ENCODE data around the gene CYP2E1. TPM values are rescaled to one million over a fixed set of nuclear protein-coding genes. Genes with fewer than 3 reads are reported as not detected.

The CYP2E1 gene
- total RNA-seq, 4 donors from 2014 or later, result 0.22 to 3.1 (median 1.8) TPM

DNA sequence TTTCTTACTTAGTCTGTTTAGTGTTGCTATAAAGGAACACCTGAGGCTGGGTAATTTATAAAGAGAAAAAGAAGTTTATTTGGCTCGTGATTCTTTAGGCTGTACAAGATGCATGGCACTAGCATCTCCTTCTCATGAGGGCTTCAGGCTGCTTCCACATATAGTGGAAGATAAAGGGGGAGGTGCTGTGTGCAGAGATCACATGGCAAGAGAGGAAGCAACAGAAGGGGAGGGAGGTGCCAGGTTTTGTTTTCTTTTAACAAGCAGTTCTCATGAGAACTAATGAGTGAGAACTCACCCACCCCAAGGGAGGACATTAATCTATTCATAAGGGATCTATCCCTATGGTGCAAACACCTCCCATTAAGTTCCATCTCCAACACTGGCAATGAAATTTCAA is 17.3 kb downstream of the CYP2E1 start:
- TF ChIP-seq EP300 (IDR thresholded peaks at IDR 0.05) (no peak), POLR2AphosphoS5 (IDR thresholded peaks at IDR 0.05) (no peak), POLR2A (IDR thresholded peaks at IDR 0.05) (no peak)
- TF ChIP-seq, protein P1, sequence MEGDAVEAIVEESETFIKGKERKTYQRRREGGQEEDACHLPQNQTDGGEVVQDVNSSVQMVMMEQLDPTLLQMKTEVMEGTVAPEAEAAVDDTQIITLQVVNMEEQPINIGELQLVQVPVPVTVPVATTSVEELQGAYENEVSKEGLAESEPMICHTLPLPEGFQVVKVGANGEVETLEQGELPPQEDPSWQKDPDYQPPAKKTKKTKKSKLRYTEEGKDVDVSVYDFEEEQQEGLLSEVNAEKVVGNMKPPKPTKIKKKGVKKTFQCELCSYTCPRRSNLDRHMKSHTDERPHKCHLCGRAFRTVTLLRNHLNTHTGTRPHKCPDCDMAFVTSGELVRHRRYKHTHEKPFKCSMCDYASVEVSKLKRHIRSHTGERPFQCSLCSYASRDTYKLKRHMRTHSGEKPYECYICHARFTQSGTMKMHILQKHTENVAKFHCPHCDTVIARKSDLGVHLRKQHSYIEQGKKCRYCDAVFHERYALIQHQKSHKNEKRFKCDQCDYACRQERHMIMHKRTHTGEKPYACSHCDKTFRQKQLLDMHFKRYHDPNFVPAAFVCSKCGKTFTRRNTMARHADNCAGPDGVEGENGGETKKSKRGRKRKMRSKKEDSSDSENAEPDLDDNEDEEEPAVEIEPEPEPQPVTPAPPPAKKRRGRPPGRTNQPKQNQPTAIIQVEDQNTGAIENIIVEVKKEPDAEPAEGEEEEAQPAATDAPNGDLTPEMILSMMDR (IDR thresholded peaks at IDR 0.05), result no peak

DNA sequence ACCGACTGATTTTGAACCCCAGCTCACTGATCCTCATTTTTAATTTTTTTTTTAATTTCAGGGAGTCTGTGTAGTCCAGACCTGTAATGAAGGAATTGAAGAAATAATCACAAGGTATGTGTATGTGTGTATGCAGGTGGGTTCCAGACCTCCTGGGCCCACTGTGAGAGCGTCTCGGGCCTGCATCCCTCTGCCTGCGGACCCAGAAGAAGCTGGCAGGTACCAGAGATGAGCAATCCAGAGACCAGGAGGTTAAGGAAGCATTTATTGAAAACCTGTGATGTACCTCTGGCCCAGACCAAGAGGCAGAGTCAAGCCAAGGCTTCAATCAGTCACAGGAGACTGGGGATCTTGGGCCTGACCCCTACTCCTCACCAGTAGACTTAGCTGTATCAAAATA is 27.4 kb downstream of the CYP2E1 start:
- no peak overlapping the region for H3K27ac ChIP-seq
- 78 to 83% methylated on average over 1 to 4 of the region's 4 CpGs for WGBS, 2 donors (ENCODE audit: low coverage in 1 of 2)
- TF ChIP-seq, protein P1 (IDR thresholded peaks at IDR 0.05), result no peak
- no peak for TF ChIP-seq POLR2AphosphoS5 (IDR thresholded peaks at IDR 0.05)
- no peak for TF ChIP-seq EP300 (IDR thresholded peaks at IDR 0.05)
- TF ChIP-seq POLR2A (IDR thresholded peaks at IDR 0.05), result no peak
- no peaks in the 10 kb centered on the region for H3K36me3 ChIP-seq
- no peak overlapping the region for H3K4me3 ChIP-seq
- no peaks in the 10 kb centered on the region for H3K4me1 ChIP-seq
- H3K9me3 ChIP-seq, result peaks cover 0 to 20% (median 0%) of the 10 kb centered on the region in 3 donors
- ATAC-seq, result no peak
- peaks cover 29% of the 10 kb centered on the region for H3K27me3 ChIP-seq

More for the DNA sequence above, 17.3 kb downstream of the CYP2E1 start:
- H3K9me3 ChIP-seq, result peaks cover 0 to 38% (median 0%) of the 10 kb centered on the region in 3 donors
- ATAC-seq, result no peak
- H3K4me1 ChIP-seq, result no peaks in the 10 kb centered on the region
- no peak overlapping the region for H3K27ac ChIP-seq
- no peak overlapping the region for H3K4me3 ChIP-seq
- H3K36me3 ChIP-seq, result no peaks in the 10 kb centered on the region
- H3K27me3 ChIP-seq, result peaks cover 17% of the 10 kb centered on the region
- 43% methylated on average over 1 of the region's 1 CpG for WGBS, 2 donors (ENCODE audit: low coverage in 1 of 2)

DNA sequence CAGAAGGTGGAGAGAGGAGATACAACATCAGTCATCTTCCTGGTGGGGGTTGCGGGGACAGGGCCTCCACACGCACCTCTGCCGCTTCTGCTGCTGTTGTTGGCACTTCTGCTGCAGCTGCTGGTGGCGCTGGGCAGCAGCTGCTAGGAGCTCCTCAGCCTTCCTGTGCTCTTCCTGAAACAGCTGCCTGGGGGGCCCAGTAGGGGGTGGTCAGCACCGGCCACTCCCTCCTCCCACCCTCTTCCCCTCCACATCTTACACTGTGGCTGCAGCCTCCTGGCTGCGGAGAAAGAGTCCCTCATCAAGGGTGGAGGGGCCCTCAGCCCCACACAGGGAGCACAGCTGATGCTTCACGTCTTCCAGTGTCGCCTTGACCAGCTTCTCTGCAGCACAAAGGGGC is 28.4 kb downstream of the CYP2E1 start:
- no peak overlapping the region for H3K4me3 ChIP-seq
- no peak for TF ChIP-seq POLR2AphosphoS5 (IDR thresholded peaks at IDR 0.05)
- TF ChIP-seq POLR2A (IDR thresholded peaks at IDR 0.05), result no peak
- no peak for TF ChIP-seq EP300 (IDR thresholded peaks at IDR 0.05)
- TF ChIP-seq, protein P1 (IDR thresholded peaks at IDR 0.05), result no peak
- peaks cover 0 to 11% (median 0%) of the 10 kb centered on the region in 3 donors for H3K9me3 ChIP-seq
- H3K27ac ChIP-seq, result no peak overlapping the region
- no peak for ATAC-seq
- no peaks in the 10 kb centered on the region for H3K36me3 ChIP-seq
- H3K27me3 ChIP-seq, result peaks cover 29% of the 10 kb centered on the region
- no peaks in the 10 kb centered on the region for H3K4me1 ChIP-seq
- 20 to 87% methylated on average over 1 to 4 of the region's 8 CpGs for WGBS, 2 donors (ENCODE audit: low coverage in 1 of 2)

DNA sequence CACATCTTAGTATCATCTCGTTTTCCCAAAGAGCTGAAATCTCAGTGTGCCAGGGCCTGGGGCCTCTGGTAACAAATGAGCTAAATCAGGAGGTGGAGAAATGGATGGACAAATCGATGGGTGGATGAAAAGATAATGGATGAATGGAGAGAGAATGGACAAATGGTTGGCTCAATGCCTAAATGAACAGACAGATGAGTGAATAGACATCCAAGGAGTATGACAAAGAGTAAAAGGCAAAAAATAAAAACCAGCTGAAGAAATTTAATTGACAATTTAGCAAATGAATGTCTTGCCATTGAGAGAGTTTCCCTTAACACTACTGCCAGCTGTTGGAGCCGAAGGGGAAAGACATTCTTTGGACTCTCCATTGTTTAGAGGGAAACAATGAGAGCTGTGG is 30.2 kb downstream of the CYP2E1 start:
- TF ChIP-seq EP300 (IDR thresholded peaks at IDR 0.05), result no peak
- no peak for TF ChIP-seq POLR2AphosphoS5 (IDR thresholded peaks at IDR 0.05)
- TF ChIP-seq, protein P1 (IDR thresholded peaks at IDR 0.05), result no peak
- TF ChIP-seq POLR2A (IDR thresholded peaks at IDR 0.05), result no peak
- no peak for ATAC-seq
- Histone ChIP-seq H3K27me3 (peaks cover 29% of the 10 kb centered on the region), H3K4me3 (no peak overlapping the region), H3K36me3 (no peaks in the 10 kb centered on the region), H3K4me1 (no peaks in the 10 kb centered on the region), H3K27ac (no peak overlapping the region), H3K9me3 (peaks cover 0 to 2% (median 0%) of the 10 kb centered on the region in 3 donors)
- 46 to 72% methylated on average over 2 to 3 of the region's 3 CpGs for WGBS, 2 donors (ENCODE audit: low coverage in 1 of 2)

DNA sequence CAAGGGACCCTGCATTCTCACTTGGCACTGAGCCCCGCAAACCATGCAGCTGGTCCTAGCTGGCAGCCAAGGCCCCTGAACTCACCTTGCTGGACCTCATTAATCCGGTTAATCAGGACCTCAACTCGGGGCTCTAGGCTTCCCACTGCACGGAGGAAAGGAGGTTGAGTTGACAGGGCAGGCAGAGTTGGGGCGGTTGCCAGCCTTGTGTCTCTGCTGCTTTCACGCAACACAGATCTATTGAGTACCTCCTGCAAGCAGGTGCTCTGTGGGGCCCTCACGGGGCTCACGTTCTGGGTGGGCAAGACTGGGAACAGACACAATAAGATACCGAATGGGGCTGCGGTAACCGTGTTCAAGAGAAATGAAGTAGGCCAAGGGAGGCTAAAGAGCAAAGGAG is 32.1 kb downstream of the CYP2E1 start:
- Histone ChIP-seq H3K4me3 (no peak overlapping the region), H3K27me3 (peaks cover 29% of the 10 kb centered on the region), H3K4me1 (no peaks in the 10 kb centered on the region), H3K27ac (no peak overlapping the region), H3K36me3 (no peaks in the 10 kb centered on the region), H3K9me3 (peaks cover 0 to 2% (median 0%) of the 10 kb centered on the region in 3 donors)
- TF ChIP-seq, protein P1 (IDR thresholded peaks at IDR 0.05), result no peak
- TF ChIP-seq POLR2A (IDR thresholded peaks at IDR 0.05) (no peak), EP300 (IDR thresholded peaks at IDR 0.05) (no peak), POLR2AphosphoS5 (IDR thresholded peaks at IDR 0.05) (no peak)
- 60 to 85% methylated on average over 3 of the region's 11 CpGs for WGBS, 2 donors (ENCODE audit: low coverage in 1 of 2)
- ATAC-seq, result no peak
